HepG2 (cell line): ENCODE data around the gene PPOX. TPM values are rescaled to one million over a fixed set of nuclear protein-coding genes. Genes with fewer than 3 reads are reported as not detected.

Experiments used
- ATF7 ChIP-seq, 2 experiments: fragments of 450-650 bp in 1 of 2; sonication (generic) in 1 of 2; formaldehyde crosslinking in 1 of 2; IDR thresholded peaks; 2 replicates each; pipeline versions ENCODE4 v1.4.0 to v1.6.1; 2016 to 2020; ENCODE audit warnings: antibody characterized with exemption in 1 of 2, mild to moderate bottlenecking in 1 of 2, missing genetic modification reagents in 1 of 2
- CHCHD3 ChIP-seq: sonication (generic); formaldehyde crosslinking; IDR thresholded peaks from 2 replicates; pipeline ENCODE4 v1.8.0; 2022; ENCODE audit warnings: mild to moderate bottlenecking, missing genetic modification reagents, moderate library complexity
- DNMT3B ChIP-seq: conservative IDR thresholded peaks from 2 replicates; pipeline ENCODE4 v1.6.1; 2016; ENCODE audit warnings: missing biosample characterization, control low read depth
- KDM5B ChIP-seq: sonication (generic); formaldehyde crosslinking; IDR thresholded peaks from 2 replicates; pipeline ENCODE4 v1.4.0; 2020; ENCODE audit warnings: missing genetic modification reagents, mild to moderate bottlenecking, borderline replicate concordance
- KLF12 ChIP-seq: sonication (generic); formaldehyde crosslinking; IDR thresholded peaks from 2 replicates; pipeline ENCODE4 v1.4.0; 2020; ENCODE audit warnings: missing genetic modification reagents, borderline replicate concordance
- KLF16 ChIP-seq, 2 experiments: sonication (generic) in 1 of 2; formaldehyde crosslinking in 1 of 2; IDR thresholded peaks; 2 replicates each; pipeline versions ENCODE4 v1.6.1 to v1.8.0; 2016 to 2023; ENCODE audit warnings: missing genetic modification reagents in 2 of 2, missing compliant biosample characterization in 1 of 2
- MED13 ChIP-seq: sonication (generic); formaldehyde crosslinking; IDR thresholded peaks from 2 replicates; pipeline ENCODE4 v1.5.0; 2020; ENCODE audit warnings: missing genetic modification reagents
- MTF1 ChIP-seq: sonication (generic); formaldehyde crosslinking; IDR thresholded peaks from 2 replicates; pipeline ENCODE4 v1.5.0; 2020; ENCODE audit warnings: missing genetic modification reagents
- NCOR1 ChIP-seq: fragments of 200-600 bp; sonication (generic); IDR thresholded peaks from 2 replicates; pipeline ENCODE4 v1.7.0; 2017; ENCODE audit warnings: antibody characterized with exemption, low read length, borderline replicate concordance
- NR3C1 ChIP-seq: sonication (generic); formaldehyde crosslinking; IDR thresholded peaks from 2 replicates; pipeline ENCODE4 v1.4.0; 2020; ENCODE audit warnings: missing genetic modification reagents
- PITX1 ChIP-seq: sonication (generic); formaldehyde crosslinking; IDR thresholded peaks from 2 replicates; pipeline ENCODE4 v1.5.1; 2020; ENCODE audit warnings: mild to moderate bottlenecking, missing genetic modification reagents
- POLR2AphosphoS5 ChIP-seq: IDR thresholded peaks from 2 replicates; pipeline ENCODE4 v1.6.1; 2012; ENCODE audit warnings: low read depth, low read length
- SP5 ChIP-seq: IDR thresholded peaks from 2 replicates; pipeline ENCODE4 v1.6.1; 2016; ENCODE audit warnings: low read depth, borderline replicate concordance
- TCF7L2 ChIP-seq: IDR thresholded peaks from 2 replicates; pipeline ENCODE4 v1.6.1; 2011; ENCODE audit warnings: mild to moderate bottlenecking, low read depth, low read length, moderate library complexity
- ZEB1 ChIP-seq: IDR thresholded peaks from 2 replicates; pipeline ENCODE4 v1.6.1; 2012; ENCODE audit warnings: mild to moderate bottlenecking, low read depth, inconsistent platforms; ENCODE audit not compliant: insufficient replicate concordance
- ZFP1 ChIP-seq: IDR thresholded peaks from 2 replicates; pipeline ENCODE4 v1.6.1; 2016
- ZNF205 ChIP-seq: IDR thresholded peaks from 2 replicates; pipeline ENCODE4 v1.6.1; 2018; ENCODE audit warnings: missing biosample characterization, missing genetic modification reagents
- ZNF547 ChIP-seq: sonication (generic); formaldehyde crosslinking; IDR thresholded peaks from 2 replicates; pipeline ENCODE4 v1.5.1; 2020; ENCODE audit warnings: mild to moderate bottlenecking, missing genetic modification reagents
- ZNF598 ChIP-seq: sonication (generic); formaldehyde crosslinking; IDR thresholded peaks from 2 replicates; pipeline ENCODE4 v1.5.1; 2020; ENCODE audit warnings: mild to moderate bottlenecking, missing genetic modification reagents, borderline replicate concordance
- ZSCAN12 ChIP-seq: sonication (generic); formaldehyde crosslinking; IDR thresholded peaks from 2 replicates; pipeline ENCODE4 v1.9.0; 2021; ENCODE audit warnings: mild to moderate bottlenecking, missing genetic modification reagents
- polyA plus RNA-seq, 8 experiments: library from polyadenylated mRNA; depleted of rRNA in 3 of 8; stranded (reverse) in 7 of 8; unstranded in 1 of 8; fragments of >200 nt; fragmentation: Illumina TruSeq in 4 of 8; extraction: Trizol in 4 of 8; gene quantifications; 2 replicates each; pipeline versions ENCODE4 v1.2.1 to v1.2.3, GENCODE V29; 2011 to 2016; ENCODE audit warnings: low read depth in 4 of 8, missing spikeins in 1 of 8, mixed read lengths in 1 of 8; ENCODE audit not compliant: insufficient read depth in 1 of 8
- total RNA-seq, 5 experiments: library from RNA; depleted of rRNA; stranded (reverse); fragments of >200 nt; fragmentation: Illumina TruSeq; extraction: Trizol; gene quantifications; 2 replicates each; pipeline ENCODE4 v1.2.3, GENCODE V29; 2016; ENCODE audit warnings: low read depth in 1 of 5
- TF ChIP-seq, protein P1 (sequence below): sonication (generic); formaldehyde crosslinking; IDR thresholded peaks from 2 replicates; pipeline ENCODE4 v1.4.0; 2020; ENCODE audit warnings: missing genetic modification reagents
- TF ChIP-seq, protein P2 (sequence below): sonication (generic); formaldehyde crosslinking; IDR thresholded peaks from 2 replicates; pipeline ENCODE4 v1.4.0; 2020; ENCODE audit warnings: missing genetic modification reagents
- TF ChIP-seq, protein P3 (sequence below): sonication (generic); formaldehyde crosslinking; IDR thresholded peaks from 2 replicates; pipeline ENCODE4 v1.5.0; 2020; ENCODE audit warnings: missing genetic modification reagents
- TF ChIP-seq, protein P4 (sequence below): sonication (generic); formaldehyde crosslinking; IDR thresholded peaks from 2 replicates; pipeline ENCODE4 v1.8.1; 2023; ENCODE audit warnings: mild to moderate bottlenecking, missing genetic modification reagents, borderline replicate concordance

The PPOX gene
- total and polyA plus RNA-seq, 2 of the 13 experiments (the other 11 are each of a cell fraction or from before 2014, with no cell fraction given), result 15.5 to 27.7 TPM

- TF ChIP-seq, protein P1, sequence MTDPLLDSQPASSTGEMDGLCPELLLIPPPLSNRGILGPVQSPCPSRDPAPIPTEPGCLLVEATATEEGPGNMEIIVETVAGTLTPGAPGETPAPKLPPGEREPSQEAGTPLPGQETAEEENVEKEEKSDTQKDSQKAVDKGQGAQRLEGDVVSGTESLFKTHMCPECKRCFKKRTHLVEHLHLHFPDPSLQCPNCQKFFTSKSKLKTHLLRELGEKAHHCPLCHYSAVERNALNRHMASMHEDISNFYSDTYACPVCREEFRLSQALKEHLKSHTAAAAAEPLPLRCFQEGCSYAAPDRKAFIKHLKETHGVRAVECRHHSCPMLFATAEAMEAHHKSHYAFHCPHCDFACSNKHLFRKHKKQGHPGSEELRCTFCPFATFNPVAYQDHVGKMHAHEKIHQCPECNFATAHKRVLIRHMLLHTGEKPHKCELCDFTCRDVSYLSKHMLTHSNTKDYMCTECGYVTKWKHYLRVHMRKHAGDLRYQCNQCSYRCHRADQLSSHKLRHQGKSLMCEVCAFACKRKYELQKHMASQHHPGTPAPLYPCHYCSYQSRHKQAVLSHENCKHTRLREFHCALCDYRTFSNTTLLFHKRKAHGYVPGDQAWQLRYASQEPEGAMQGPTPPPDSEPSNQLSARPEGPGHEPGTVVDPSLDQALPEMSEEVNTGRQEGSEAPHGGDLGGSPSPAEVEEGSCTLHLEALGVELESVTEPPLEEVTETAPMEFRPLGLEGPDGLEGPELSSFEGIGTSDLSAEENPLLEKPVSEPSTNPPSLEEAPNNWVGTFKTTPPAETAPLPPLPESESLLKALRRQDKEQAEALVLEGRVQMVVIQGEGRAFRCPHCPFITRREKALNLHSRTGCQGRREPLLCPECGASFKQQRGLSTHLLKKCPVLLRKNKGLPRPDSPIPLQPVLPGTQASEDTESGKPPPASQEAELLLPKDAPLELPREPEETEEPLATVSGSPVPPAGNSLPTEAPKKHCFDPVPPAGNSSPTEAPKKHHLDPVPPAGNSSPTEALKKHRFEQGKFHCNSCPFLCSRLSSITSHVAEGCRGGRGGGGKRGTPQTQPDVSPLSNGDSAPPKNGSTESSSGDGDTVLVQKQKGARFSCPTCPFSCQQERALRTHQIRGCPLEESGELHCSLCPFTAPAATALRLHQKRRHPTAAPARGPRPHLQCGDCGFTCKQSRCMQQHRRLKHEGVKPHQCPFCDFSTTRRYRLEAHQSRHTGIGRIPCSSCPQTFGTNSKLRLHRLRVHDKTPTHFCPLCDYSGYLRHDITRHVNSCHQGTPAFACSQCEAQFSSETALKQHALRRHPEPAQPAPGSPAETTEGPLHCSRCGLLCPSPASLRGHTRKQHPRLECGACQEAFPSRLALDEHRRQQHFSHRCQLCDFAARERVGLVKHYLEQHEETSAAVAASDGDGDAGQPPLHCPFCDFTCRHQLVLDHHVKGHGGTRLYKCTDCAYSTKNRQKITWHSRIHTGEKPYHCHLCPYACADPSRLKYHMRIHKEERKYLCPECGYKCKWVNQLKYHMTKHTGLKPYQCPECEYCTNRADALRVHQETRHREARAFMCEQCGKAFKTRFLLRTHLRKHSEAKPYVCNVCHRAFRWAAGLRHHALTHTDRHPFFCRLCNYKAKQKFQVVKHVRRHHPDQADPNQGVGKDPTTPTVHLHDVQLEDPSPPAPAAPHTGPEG (CRISPR knock-in tag), result no peak
- peak in 1 of 2 experiments; percentile 58; a peak in 1 of 4 replicates for TF ChIP-seq KLF16 (CRISPR knock-in tag; IDR thresholded peaks at IDR 0.05)
- TF ChIP-seq, protein P2, sequence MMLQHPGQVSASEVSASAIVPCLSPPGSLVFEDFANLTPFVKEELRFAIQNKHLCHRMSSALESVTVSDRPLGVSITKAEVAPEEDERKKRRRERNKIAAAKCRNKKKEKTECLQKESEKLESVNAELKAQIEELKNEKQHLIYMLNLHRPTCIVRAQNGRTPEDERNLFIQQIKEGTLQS (CRISPR knock-in tag), result 0 out of 2 replicates have a peak, but pooled peaks have one; percentile 25
- no peak for TF ChIP-seq MTF1 (CRISPR knock-in tag)
- no peak for TF ChIP-seq ZFP1
- no peak for TF ChIP-seq ZEB1
- no peak for TF ChIP-seq NR3C1 (CRISPR knock-in tag)
- peak; percentile 74 for TF ChIP-seq POLR2AphosphoS5
- TF ChIP-seq ATF7 (IDR thresholded peaks at IDR 0.05), result no peak
- TF ChIP-seq ATF7 (CRISPR knock-in tag; IDR thresholded peaks at IDR 0.05), result peak; percentile 49; the same call in 1 of the 2 replicates
- peak; percentile 49; the same call in 1 of the 2 replicates for TF ChIP-seq SP5
- 0 out of 2 replicates have a peak, but pooled peaks have one; percentile 52 for TF ChIP-seq DNMT3B (CRISPR knock-in tag)
- TF ChIP-seq, protein P3, sequence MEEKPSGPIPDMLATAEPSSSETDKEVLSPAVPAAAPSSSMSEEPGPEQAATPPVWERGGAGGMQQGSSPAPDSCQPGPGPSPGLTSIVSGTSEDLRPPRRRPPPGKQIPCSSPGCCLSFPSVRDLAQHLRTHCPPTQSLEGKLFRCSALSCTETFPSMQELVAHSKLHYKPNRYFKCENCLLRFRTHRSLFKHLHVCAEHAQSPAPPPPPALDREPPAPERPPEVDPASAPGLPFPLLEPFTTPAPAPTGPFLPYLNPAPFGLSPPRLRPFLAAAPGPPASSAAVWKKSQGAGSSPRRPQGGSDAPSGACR (CRISPR knock-in tag), result no peak
- no peak for TF ChIP-seq TCF7L2
- TF ChIP-seq ZNF547 (CRISPR knock-in tag), result 0 out of 2 replicates have a peak, but pooled peaks have one; percentile 46
- no peak for TF ChIP-seq ZNF205
- TF ChIP-seq MED13, result no peak
- no peak for TF ChIP-seq ZSCAN12
- TF ChIP-seq CHCHD3 (CRISPR knock-in tag), result no peak
- no peak for TF ChIP-seq NCOR1
- 0 out of 2 replicates have a peak, but pooled peaks have one; percentile 23 for TF ChIP-seq PITX1
- TF ChIP-seq KLF12 (CRISPR knock-in tag), result no peak
- peak; percentile 77; the same call in 1 of the 2 replicates for TF ChIP-seq KDM5B
- TF ChIP-seq, protein P4, sequence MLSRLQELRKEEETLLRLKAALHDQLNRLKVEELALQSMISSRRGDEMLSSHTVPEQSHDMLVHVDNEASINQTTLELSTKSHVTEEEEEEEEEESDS (CRISPR knock-in tag), result no peak
- TF ChIP-seq ZNF598, result peak; percentile 44; the same call in 1 of the 2 replicates
These were observed 6.9 kb upstream of the PPOX start, which contains the start of gene USP21 (continued) for GRCh38 chr1:161159087-161159912.
